ENCODE data around the gene SLC25A5.

Gene SLC25A5

DNA sequence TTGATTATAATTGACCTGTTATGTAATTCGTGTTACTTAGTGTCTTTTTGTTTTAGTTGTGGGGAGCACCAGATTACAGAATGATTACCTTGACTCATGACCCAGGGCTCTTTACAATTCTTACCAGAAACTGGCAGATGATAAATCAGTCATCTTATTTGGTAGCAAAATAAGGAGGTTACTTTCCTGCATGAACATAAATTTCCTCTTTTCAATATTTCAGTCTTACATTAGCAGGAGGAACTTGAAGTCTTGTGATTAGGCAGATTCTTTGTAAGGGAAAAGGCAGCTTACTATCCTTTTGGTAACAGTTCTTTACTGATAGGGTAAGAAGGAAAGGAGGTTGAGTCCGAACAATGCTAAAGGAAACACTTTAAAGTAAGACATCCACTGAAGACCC is 26.0 kb upstream of the SLC25A5 start:
- Histone ChIP-seq H3K27me3 (ENCODE audit: control insufficient read depth, insufficient read depth, low read length) (no peaks in the 10 kb centered on the region), H3K27ac (ENCODE audit: low read length) (no peak overlapping the region), H3K36me3 (ENCODE audit: control insufficient read depth, insufficient read depth, low read length) (no peaks in the 10 kb centered on the region), H3K4me3 (ENCODE audit: low read length) (no peak overlapping the region), H3K9me3 (ENCODE audit: control insufficient read depth, insufficient read depth, low read length) (no peaks in the 10 kb centered on the region), H3K4me1 (ENCODE audit: control insufficient read depth, insufficient read depth, low read length) (no peaks in the 10 kb centered on the region)
- no CpG with 5 or more reads among the region's 2 CpGs for WGBS (ENCODE audit: insufficient coverage, insufficient read length)
- no peak for DNase-seq (ENCODE audit: low read depth, low spot score)

DNA sequence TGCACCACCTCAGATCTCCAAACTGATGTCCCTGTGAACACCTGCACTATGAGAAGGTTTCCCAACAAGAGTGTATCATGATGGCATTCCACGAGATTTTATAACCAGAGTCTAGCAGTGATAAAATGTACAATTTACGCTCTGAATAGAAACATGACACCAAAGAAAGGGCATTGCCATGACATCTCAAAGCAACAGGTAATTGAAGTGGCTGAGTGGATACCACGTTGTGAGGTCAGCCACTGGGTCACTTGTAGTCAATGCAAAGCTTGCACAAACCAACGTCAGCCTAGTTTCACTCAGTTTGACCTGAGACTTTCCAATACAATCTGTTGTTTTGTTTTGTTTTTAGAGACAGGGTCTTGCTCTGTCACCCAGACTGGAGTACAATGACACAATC is 15.0 kb upstream of the SLC25A5 start:
- Histone ChIP-seq H3K27ac (ENCODE audit: low read length) (no peak overlapping the region), H3K9me3 (ENCODE audit: control insufficient read depth, insufficient read depth, low read length) (no peaks in the 10 kb centered on the region), H3K27me3 (ENCODE audit: control insufficient read depth, insufficient read depth, low read length) (no peaks in the 10 kb centered on the region), H3K36me3 (ENCODE audit: control insufficient read depth, insufficient read depth, low read length) (no peaks in the 10 kb centered on the region), H3K4me3 (ENCODE audit: low read length) (no peak overlapping the region), H3K4me1 (ENCODE audit: control insufficient read depth, insufficient read depth, low read length) (no peaks in the 10 kb centered on the region)
- no peak for DNase-seq (ENCODE audit: low read depth, low spot score)
- no CpG with 5 or more reads among the region's 4 CpGs for WGBS (ENCODE audit: insufficient coverage, insufficient read length)

DNA sequence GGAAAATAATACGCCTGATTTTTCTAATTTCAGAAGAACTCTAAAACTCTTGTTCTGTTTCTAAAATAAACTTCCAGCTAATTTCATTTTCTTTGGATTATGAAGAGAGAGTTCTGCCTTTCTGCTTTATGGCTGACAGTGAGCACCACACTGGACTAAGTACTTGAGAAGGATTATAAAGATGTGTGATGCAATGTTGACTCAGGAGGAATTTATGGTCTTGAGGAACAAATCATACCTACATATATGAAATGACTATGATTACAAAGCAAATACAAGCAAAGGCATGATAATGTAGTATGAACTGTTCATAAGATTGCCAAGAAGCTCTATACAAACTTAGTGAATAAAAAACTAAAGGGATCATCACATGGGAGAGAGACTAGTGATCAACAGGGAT is 13.0 kb upstream of the SLC25A5 start:
- no peak overlapping the region for H3K27ac ChIP-seq (ENCODE audit: low read length)
- H3K27me3 ChIP-seq (ENCODE audit: control insufficient read depth, insufficient read depth, low read length) = no peaks in the 10 kb centered on the region
- no CpG with 5 or more reads among the region's 1 CpG for WGBS (ENCODE audit: insufficient coverage, insufficient read length)
- H3K9me3 ChIP-seq (ENCODE audit: control insufficient read depth, insufficient read depth, low read length) = no peaks in the 10 kb centered on the region
- no peaks in the 10 kb centered on the region for H3K4me1 ChIP-seq (ENCODE audit: control insufficient read depth, insufficient read depth, low read length)
- H3K36me3 ChIP-seq (ENCODE audit: control insufficient read depth, insufficient read depth, low read length) = no peaks in the 10 kb centered on the region
- no peak overlapping the region for H3K4me3 ChIP-seq (ENCODE audit: low read length)
- DNase-seq (ENCODE audit: low read depth, low spot score) = no peak

DNA sequence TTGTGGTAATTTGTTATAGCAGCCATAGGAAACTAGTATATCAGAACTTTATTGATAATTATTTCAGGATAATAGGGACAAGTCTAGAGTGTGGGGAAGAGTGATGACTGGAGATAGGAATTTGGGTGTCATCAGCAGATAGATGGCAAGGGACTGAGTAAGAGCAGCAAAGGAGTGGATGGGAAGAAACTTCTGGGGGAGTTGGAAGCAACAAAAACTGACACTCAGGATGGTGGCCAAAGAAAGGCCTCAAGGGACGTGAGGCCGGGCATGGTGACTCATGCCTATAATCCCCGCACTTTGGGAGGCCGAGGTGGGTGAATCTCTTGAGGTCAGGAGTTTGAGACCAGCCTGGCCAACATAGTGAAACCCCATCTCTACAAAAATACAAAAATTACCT is 9.1 kb upstream of the SLC25A5 start:
- H3K27ac ChIP-seq (ENCODE audit: low read length) = no peak overlapping the region
- no peaks in the 10 kb centered on the region for H3K27me3 ChIP-seq (ENCODE audit: control insufficient read depth, insufficient read depth, low read length)
- H3K4me3 ChIP-seq (ENCODE audit: low read length) = no peak overlapping the region
- no peak for DNase-seq (ENCODE audit: low read depth, low spot score)
- no CpG with 5 or more reads among the region's 4 CpGs for WGBS (ENCODE audit: insufficient coverage, insufficient read length)
- H3K9me3 ChIP-seq (ENCODE audit: control insufficient read depth, insufficient read depth, low read length) = no peaks in the 10 kb centered on the region
- H3K4me1 ChIP-seq (ENCODE audit: control insufficient read depth, insufficient read depth, low read length) = no peaks in the 10 kb centered on the region
- H3K36me3 ChIP-seq (ENCODE audit: control insufficient read depth, insufficient read depth, low read length) = no peaks in the 10 kb centered on the region

DNA sequence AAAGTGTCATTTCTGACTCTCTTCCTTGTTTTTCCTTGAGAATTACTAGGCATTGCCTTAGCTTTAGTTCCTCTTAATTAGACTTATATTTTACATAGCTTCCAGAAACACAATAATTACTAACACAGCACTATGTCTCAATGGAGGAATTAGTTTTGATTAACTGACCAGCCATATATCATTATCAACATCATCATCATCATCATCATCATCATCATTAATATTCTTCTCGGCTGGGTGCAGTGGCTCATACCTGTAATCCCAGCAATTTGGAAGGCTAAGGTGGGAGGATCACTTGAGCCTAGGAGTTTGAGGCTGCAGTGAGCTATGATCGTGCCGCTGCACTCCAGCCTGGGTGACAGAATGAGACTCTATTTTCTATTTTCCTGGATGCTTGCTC is 2.7 kb upstream of the SLC25A5 start:
- WGBS (ENCODE audit: insufficient coverage, insufficient read length) = no CpG with 5 or more reads among the region's 3 CpGs
- no peaks in the 10 kb centered on the region for H3K27me3 ChIP-seq (ENCODE audit: control insufficient read depth, insufficient read depth, low read length)
- no peaks in the 10 kb centered on the region for H3K9me3 ChIP-seq (ENCODE audit: control insufficient read depth, insufficient read depth, low read length)

DNA sequence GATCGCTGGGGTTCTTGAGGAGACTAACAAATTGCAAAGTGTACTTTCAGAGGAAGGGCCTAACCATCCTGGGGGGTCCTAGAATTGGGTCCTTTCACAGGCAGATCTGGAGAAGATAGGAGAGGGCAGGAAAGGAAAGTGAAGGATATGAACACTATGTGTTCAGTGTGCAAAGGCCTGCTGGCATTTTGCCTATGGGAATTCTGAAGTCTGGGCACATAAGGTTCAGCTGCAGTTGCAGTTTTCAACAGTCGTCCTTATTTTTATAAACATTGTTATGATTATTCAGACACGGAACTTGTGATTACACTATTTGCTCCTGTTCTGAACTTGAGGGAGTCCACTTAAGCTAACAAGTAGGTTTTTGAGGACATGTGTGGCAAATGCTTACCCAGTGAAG is 1.3 kb upstream of the SLC25A5 start:
- Histone ChIP-seq H3K36me3 (ENCODE audit: control insufficient read depth, insufficient read depth, low read length) (peaks cover 8% of the 10 kb centered on the region), H3K27ac (ENCODE audit: low read length) (no peak overlapping the region), H3K27me3 (ENCODE audit: control insufficient read depth, insufficient read depth, low read length) (no peaks in the 10 kb centered on the region), H3K9me3 (ENCODE audit: control insufficient read depth, insufficient read depth, low read length) (no peaks in the 10 kb centered on the region), H3K4me3 (ENCODE audit: low read length) (no peak overlapping the region), H3K4me1 (ENCODE audit: control insufficient read depth, insufficient read depth, low read length) (no peaks in the 10 kb centered on the region)
- no peak for DNase-seq (ENCODE audit: low read depth, low spot score)
- WGBS (ENCODE audit: insufficient coverage, insufficient read length) = no CpG with 5 or more reads among the region's 3 CpGs

More for the DNA sequence above, 2.7 kb upstream of the SLC25A5 start:
- no peak for DNase-seq (ENCODE audit: low read depth, low spot score)
- no peak overlapping the region for H3K27ac ChIP-seq (ENCODE audit: low read length)
- peaks cover 5% of the 10 kb centered on the region for H3K36me3 ChIP-seq (ENCODE audit: control insufficient read depth, insufficient read depth, low read length)
- H3K4me3 ChIP-seq (ENCODE audit: low read length) = no peak overlapping the region
- no peaks in the 10 kb centered on the region for H3K4me1 ChIP-seq (ENCODE audit: control insufficient read depth, insufficient read depth, low read length)

DNA sequence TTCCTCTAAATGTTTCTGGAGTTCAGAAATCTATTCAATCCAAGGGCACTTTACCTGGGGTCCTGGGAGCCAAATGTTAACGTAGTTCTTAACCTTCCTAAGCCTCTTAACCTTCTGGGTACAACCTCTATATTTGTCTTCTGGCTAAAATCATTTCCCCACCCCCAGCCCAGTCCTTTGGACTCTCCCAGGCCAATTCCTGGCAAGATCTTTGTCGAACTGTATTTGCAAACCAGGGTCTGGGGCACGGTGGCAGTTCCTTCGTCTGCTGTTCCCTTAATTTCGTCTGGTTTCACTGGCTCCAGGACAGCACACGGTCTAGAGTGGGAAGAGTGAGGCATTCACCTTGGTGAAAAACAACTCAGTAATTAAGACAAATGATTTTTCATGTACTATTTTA is 811 bp upstream of the SLC25A5 start:
- H3K9me3 ChIP-seq (ENCODE audit: control insufficient read depth, insufficient read depth, low read length) = no peaks in the 10 kb centered on the region
- H3K27ac ChIP-seq (ENCODE audit: low read length) = no peak overlapping the region
- no peaks in the 10 kb centered on the region for H3K27me3 ChIP-seq (ENCODE audit: control insufficient read depth, insufficient read depth, low read length)
- no CpG with 5 or more reads among the region's 6 CpGs for WGBS (ENCODE audit: insufficient coverage, insufficient read length)
- no peak for DNase-seq (ENCODE audit: low read depth, low spot score)
- no peaks in the 10 kb centered on the region for H3K4me1 ChIP-seq (ENCODE audit: control insufficient read depth, insufficient read depth, low read length)
- H3K36me3 ChIP-seq (ENCODE audit: control insufficient read depth, insufficient read depth, low read length) = peaks cover 8% of the 10 kb centered on the region
- H3K4me3 ChIP-seq (ENCODE audit: low read length) = no peak overlapping the region

DNA sequence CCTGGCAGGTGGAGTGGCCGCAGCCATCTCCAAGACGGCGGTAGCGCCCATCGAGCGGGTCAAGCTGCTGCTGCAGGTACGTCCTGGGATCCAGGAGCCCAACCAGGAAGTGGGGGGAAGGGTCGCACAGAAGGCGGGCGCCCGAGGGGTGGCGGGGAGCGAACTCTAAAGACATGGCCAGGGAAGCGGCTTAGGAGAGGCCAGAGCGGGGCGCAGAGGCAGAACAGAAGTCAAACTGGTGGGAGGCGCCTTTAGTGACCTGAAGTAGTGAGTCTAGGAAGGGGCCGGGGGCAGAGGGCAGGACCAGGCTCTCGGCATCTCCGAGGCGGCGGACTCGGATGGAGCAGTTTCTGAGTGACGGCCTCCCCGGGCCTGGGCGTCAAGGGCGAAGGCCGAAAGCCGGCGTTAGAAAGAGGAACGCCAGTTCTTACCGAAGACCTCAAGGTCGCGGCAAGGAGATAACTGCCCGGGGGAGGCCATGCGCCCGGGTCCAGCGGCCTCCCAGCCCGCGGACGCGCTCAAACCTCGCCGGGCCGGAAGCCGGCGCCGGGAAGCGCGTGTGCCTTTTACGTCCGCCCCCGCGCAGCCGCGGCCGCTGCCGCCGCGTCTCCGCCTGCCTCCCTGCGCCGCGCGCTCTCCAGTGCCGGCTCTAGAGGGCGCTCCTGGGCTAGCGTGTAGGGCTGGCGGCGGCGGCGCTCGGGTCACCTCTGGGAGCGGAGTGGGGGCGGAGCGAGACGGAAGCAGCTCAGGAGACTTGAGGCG is 488 bp downstream of the SLC25A5 start:
- Histone ChIP-seq H3K27ac (ENCODE audit: low read length) (no peak overlapping the region), H3K4me3 (ENCODE audit: low read length) (peak overlapping the region; percentile 87), H3K36me3 (ENCODE audit: control insufficient read depth, insufficient read depth, low read length) (peaks cover 8% of the 10 kb centered on the region), H3K4me1 (ENCODE audit: control insufficient read depth, insufficient read depth, low read length) (no peaks in the 10 kb centered on the region), H3K27me3 (ENCODE audit: control insufficient read depth, insufficient read depth, low read length) (no peaks in the 10 kb centered on the region), H3K9me3 (ENCODE audit: control insufficient read depth, insufficient read depth, low read length) (no peaks in the 10 kb centered on the region)
- DNase-seq (ENCODE audit: low read depth, low spot score) = no peak
- no CpG with 5 or more reads among the region's 78 CpGs for WGBS (ENCODE audit: insufficient coverage, insufficient read length)

DNA sequence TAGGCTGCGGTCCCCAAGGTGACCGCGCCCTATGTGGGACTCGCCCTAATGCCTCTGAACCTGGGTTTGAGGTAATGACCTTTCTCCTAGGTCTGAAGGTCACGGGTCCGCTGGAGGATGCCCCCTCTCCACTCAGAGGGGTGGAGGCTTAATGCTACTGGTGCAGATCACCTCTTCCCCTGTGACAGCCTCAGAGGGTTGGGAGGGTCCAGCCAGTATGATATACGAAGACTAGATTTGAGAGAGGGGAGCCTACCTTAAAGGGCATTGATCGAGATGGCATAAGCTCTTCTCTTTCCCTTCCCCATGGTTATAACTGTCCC is 1.0 kb downstream of the SLC25A5 start:
- DNase-seq (ENCODE audit: low read depth, low spot score) = no peak
- Histone ChIP-seq H3K27ac (ENCODE audit: low read length) (no peak overlapping the region), H3K4me1 (ENCODE audit: control insufficient read depth, insufficient read depth, low read length) (no peaks in the 10 kb centered on the region), H3K4me3 (ENCODE audit: low read length) (peak overlapping the region; percentile 87), H3K9me3 (ENCODE audit: control insufficient read depth, insufficient read depth, low read length) (no peaks in the 10 kb centered on the region), H3K36me3 (ENCODE audit: control insufficient read depth, insufficient read depth, low read length) (peaks cover 8% of the 10 kb centered on the region), H3K27me3 (ENCODE audit: control insufficient read depth, insufficient read depth, low read length) (no peaks in the 10 kb centered on the region)
- no CpG with 5 or more reads among the region's 8 CpGs for WGBS (ENCODE audit: insufficient coverage, insufficient read length)

DNA sequence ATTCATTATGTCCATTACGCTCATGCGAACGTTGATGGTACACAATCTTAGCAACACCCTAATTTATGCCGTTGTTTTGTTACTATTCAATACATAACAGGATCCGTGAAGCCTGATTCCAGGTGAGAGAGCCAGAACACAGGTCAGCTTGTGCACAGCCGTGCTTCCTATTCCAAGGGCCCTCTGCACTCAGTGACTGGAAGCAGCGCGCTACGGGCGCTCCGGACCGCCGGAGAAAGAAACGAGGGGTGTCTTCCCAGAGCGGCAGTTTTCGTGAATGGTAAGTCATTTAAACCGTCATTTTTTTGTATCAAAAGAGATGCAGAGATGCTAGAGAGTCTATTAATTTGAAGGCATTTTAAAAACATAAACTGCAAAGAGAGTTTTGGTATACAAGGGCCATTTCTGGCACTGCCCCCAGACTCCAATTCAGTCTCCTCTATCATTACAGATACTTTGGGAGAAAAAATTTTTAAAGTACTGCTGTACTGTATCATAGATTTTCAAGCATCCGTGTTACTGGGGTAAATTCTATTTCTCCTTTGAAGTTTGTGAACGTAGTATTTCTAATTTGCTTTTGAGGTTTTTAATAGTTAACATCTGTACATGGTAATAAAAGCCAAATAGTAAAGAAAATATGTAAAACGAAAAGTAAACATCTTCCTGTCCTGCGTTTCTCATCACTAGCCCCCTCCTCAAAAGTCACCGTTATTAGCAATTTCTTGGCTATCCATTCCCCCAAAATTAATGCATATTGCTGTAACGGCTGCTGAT is 6.6 kb downstream of the SLC25A5 start:
- DNase-seq (ENCODE audit: low read depth, low spot score) = no peak
- Histone ChIP-seq H3K27ac (ENCODE audit: low read length) (no peak overlapping the region), H3K9me3 (ENCODE audit: control insufficient read depth, insufficient read depth, low read length) (no peaks in the 10 kb centered on the region), H3K4me1 (ENCODE audit: control insufficient read depth, insufficient read depth, low read length) (no peaks in the 10 kb centered on the region), H3K27me3 (ENCODE audit: control insufficient read depth, insufficient read depth, low read length) (no peaks in the 10 kb centered on the region), H3K4me3 (ENCODE audit: low read length) (no peak overlapping the region), H3K36me3 (ENCODE audit: control insufficient read depth, insufficient read depth, low read length) (peaks cover 8% of the 10 kb centered on the region)
- no CpG with 5 or more reads among the region's 23 CpGs for WGBS (ENCODE audit: insufficient coverage, insufficient read length)
